EL (cell line): ENCODE data around the gene MORN5.
"Not testable (repeated sequence)": the region's sequence is repeated elsewhere in the genome, so short reads cannot be mapped to it uniquely, and the experiment has no call there.

Experiments used
- DNase-seq: peaks from one replicate; pipeline ENCODE4 v3.0.0-alpha.2; 2016

The MORN5 gene

DNA sequence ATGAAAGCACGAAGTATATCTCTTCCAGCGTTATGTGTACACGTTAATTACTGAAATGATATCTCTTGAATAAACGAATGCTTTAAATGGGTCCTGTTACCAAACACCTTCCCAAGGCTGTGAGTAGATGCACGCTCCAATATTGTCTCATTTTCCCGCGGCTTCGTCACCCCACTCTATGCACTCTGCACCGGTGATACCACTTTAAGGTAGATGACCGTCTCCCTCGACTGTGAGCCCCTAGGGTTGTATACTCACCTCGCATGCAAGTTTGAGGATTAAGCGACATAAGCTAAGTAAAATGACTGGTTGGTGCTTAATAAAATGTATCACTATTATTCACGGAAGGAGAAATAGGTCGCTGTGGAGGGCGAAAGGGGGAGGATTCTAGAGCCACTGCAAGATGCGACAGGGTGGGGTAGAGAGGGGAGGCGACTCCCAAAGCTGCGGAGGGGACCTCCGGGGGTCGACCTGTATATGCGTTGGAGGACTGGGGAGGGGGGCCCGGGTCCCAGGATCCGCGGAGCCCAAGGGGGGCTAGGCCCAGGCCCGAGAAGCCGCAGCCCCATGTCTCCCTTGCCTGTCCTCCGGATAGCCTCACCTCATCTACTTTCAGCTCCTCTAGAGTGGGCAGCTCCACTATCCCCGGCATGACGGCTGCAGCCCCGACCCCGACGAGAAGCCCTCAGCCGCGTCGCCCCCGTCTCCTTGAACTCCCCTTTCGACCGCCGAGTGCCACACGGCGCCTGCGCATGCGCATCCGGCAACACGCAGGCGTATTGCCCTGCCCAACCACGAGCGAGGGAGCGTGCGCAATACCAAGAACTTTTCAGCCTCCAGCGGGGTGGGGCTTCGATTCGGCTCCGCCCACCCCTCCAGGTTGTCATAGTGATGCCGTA is at the start of gene MORN5, which contains the start of gene NDUFA8:
Gene MORN5 (plus strand): TSS at position 883 of the 899 bp plus-strand sequence. CDS start 65 bp downstream, outside the sequence.
Gene NDUFA8 (minus strand): TSS at position 754 of the 899 bp plus-strand sequence. CDS start 102 bp downstream, at position 652.
- DNase-seq: peak; percentile 94

DNA sequence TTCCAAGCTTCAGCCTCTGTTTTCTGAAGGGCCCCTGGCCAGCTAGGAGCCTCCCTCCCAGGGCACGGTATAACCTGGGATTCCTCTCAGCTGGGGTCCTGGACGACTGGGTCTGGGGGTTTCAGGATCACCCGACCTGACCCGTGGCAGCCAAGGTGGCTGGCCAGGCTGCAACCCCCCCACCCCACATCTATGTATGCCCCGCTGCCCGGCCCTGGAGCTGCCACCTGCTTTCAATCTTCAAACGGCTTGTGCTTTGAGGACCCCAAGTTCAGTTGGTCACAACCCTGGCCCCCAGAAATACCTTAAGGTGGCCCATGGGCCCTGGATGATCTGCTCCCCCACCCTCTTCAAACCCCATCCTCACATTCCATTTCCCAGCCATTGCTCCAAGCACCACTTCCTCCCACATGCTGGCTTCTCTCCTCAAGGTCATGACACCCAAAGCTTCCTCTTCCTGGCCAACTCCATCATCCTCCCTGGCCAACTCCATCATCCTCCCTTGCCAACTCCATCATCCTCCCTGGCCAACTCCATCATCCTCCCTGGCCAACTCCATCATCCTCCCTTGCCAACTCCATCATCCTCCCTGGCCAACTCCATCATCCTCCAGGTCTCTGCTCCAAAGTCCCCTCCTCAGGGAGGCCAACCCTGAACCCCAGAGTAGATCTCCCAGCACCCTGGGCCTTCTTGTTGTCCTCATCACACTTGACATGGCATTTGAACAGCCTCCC is 49.4 kb upstream of the MORN5 start:
- DNase-seq: no peak

DNA sequence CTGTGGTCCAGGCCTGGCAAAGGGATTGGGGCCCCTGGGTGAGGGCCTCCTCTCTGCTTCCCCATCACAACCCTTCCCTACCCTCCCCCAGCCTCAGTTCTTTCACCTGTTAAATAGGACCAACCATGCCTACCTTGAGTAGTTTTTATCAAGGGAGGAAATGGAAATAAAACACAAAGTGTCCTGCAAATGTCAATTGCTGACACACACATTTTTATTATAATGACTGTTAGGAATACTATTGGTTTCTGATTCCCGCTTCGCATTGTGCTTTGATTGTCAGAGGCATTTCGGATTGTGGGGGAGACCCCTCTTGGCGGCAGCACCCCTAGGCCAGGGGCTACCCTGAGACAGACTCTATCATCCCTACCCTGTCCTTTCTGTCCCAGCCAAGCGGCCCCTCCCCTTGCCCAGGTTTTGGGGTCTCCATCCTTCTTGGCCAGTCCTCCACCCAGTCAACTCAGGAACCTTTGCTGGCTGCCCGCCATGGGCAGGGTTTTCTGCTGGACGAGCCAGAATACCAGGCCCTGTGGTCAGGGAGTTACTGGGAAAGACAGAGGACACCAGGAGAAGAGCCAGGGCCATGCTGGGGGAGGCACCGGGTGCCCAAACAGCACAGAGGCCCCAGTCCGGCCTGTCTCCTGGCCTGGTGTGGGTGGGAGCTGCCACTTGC is 48.2 kb upstream of the MORN5 start:
- DNase-seq: no peak

DNA sequence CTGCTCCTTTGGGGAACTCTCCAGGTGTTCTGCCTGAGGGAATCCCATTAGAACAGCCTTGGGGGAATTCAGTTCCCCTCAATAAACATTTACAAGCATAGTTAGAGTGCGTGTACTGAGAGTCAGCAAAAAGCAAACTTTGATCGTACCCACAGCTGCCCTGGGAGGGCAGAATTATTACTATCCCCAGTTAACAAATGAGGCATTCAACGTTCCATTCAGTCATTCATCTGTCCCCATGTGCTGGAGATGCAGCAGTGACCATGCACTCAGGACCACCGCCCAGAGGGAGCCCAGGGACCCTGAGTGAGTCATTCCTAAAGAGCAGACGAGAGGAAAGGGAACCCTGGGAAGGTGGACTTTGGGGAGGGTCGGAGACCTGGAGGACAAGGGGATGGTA is 47.5 kb upstream of the MORN5 start:
- DNase-seq: no peak

DNA sequence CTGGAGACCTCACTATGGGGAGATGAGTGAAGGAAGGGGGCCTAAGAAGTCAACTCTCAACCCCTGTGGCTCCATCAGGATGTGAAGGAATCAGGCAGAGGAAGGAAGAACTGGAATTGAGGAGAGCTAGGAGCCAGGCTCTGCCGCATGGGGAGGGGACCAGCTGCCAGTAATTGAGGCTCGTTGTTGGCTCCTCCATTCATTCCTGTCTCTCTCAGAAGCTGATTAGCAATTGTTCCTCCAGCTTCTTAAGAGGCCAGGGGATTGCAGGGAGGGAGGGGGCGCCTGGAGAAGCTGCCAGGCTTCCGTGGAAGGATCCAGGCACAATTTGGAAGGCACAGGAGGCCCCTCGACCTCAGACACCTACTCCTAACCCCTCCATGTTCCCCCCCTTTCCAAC is 46.1 kb upstream of the MORN5 start:
- no peak for DNase-seq

DNA sequence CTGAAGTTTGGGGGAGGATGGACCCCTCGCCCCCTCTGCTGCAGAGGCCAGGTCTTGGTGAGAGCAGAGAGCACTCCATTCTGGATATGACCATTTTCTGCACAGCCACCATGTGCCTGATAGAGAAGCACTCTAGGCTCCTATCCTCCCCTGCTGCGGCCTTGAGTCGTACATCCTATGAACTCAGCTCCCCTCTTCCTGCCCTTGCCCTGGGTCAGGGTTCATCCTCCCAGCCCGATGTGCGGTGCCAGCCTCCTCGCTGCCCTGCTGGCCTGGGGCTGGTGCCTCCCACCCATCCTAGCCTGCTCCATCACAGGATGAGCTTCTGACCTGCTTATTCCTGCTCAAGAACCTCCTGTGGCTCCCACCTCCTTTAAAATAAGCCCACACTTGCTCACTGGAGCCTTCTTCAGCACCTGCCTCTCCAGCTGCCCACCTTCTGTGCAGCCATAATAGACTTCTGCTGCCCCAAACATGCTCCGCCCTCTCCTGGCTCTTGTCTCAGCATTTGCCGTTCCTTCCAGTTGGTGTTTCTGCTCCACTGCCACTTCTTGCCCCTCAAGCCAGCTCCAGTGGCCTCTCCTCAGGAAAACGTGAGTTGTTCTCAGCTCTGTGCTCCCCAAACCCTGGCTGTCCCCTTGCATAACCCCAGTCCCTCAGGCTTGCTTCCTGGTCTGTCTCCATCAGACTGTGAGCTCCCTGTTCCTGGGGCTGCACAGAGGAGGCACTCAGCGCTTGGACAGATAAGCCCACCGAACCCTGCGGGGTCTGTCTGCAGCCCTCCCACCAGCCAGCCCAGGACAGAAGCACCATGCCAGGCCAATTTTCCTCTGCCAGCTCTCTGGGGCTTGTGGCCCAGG is 44.3 kb upstream of the MORN5 start:
- DNase-seq: no peak

DNA sequence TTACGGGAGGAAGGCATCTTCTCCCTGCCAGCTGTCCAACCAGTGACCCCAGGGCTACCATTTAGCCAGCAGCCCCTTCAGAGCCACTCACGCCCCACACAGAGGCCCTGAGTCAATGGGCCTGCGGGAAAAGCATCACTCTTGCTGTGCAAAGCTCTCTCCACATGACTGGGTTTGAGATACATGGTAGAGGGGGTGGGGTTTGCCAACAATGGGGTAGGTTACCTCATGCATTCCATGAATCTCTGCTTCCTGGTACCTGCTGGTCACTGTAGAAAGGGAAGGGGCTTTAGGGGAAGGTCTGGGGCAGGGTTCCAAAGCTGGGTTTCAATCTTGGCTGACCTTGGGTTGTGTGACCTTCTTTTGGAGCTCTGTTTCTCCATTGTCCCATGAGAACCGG is 43.7 kb upstream of the MORN5 start:
- no peak for DNase-seq

DNA sequence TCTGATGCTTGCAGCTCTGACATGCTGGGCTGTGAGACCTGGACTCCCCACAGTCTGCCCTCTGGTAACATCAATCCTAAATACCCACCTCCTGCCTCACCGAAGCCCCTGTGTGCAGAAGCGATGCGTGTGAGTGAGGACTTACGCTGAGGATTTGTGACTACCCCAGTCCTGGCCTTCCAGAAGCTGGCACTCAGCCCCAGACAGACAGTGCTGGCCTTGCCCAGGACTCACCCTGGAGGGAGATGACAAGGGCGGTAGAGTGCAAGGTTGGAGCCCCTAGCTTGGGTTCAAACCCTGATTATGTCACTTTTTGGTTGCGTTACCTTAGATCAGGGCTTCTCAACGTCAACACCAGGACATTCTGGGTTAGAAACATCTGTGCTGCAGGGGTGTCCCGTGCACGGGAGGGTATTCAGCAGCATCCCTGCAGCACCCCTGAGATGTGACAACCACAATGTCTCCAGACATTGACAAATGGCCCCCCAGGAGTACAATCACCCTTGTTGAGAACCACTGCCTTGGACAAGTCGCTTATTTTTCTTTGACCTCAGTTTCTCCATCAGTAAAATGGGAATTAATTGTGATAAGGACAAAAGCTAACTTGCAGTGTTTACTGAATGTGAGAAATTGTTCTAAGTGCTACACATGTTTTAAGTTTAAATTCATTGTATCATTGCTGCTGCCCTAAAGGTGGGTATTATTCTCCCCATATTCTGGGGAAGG is 43.1 kb upstream of the MORN5 start:
- no peak for DNase-seq

DNA sequence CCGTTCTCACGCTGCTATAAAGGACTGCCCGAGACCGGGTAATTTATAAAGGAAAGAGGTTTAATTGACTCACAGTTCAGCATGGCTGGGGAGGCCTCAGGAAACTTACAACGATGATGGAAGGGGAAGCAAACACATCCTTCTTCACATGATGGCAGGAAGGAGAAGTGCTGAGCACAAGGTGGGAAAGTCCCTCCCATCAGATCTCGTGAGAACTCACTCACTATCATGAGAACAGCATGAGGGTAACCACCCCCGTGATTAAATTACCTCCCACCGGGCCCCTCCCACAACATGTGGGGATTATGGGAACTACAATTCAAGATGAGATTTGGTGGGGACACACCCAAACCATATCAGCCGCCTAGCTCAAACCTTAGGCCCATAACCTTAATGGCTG is 42.5 kb upstream of the MORN5 start:
- DNase-seq: not testable (repeated sequence)

DNA sequence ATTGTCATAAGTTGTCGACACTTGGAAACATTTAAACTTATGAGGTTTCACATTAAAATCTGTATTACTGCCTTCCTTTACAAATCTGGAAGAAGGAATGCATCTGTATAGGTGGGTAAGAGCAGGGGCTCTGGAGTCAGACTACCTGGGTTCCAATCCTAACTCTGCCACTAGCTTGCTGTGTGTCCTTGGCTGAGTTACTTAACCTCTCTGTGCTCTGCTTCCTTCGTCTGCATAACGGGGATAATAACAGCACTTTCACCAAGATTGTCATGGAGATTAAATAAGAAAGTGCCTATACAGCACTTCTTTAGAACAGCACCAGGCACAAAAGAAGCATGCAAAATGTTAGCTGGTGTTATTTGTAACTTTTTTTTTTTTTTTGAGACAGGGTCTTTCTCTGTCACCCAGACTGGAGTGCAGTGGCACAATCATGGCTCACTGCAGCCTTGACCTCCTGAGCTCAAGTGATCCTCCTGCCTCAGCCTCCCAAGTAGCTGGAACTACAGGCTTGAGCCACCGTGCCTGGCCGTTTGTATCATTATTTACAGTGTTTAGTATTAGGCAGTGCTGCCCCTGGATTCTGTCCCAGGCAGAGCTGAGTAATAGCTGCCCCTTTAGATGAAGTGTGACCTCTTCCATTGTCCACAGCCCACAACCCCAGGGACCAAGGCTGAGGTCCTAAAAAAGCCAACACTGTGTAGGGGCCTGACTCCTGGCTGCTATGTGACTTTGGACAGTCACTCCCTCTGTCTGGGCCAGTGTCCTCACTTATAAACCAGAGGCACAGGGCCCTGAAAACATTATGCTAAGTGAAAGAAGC is 41.2 kb upstream of the MORN5 start:
- no peak for DNase-seq

DNA sequence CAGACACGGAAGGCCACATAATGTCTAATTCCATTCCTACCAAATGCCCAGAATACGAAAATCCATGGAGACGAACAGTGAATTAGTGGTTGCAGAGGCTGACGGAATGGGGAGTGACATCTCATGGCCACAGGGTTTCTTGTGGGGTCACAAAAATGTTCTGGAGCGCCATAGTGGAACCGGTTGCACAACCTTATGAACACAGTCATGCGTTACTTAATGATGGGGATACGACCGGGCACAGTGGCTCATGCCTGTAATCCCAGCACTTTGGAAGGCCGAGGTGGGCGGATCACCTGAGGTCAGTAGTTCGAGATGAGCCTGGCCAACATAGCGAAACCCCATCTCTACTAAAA is 40.6 kb upstream of the MORN5 start:
- DNase-seq: no peak

DNA sequence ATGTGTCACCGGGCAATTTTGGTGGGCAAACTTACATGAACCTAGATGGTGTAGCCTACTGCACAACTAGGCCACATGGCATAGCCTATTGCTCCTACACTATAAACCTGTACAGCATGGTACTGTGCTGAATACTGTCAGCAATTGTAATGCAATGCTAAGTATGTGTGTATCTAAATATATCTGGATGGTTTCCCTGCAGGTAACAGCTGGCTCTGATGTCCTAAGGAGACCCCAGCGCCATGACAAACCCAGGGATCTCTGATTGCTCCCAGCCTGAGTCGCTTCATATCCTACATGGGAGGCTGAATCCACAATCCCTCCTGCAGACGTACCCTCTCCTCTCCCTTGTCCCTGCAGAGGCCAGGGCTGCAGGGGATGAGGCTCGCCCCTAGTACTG is 40.0 kb upstream of the MORN5 start:
- no peak for DNase-seq

DNA sequence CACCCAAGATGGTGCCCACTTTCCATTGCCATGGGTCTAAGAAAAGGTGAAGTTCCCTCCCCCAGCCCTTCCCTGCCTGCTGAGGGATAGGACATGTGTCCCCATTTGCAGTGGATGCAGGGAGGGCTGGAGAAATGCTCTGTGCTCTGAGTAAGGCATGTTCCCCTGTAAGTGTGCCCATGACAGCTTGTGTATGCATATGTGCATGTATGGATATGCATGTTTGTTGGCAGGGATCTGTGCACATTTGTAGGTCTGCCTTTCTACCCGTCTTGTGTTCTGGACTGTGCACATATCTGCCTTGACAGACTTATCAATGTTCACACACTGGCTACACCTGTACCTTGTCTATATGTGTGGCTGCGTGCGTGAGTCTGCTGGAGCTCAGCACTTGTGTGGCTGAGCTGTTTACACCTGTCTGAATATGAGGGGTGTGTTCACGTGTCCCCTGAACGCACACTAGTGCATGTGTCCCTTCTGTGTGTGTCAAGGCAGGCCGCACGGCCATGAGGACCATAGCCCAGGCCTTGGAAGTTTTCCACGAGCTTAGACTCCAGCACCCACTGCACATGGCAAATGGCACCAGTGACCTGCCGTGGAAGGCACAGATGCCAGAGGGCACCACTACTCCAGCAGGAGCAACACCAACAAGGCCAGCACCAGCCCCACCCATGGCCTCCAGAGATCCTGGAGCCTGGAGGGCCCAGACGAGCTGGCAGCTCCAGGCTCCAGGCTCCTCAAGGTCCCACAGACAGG is 39.2 kb upstream of the MORN5 start:
- no peak for DNase-seq

DNA sequence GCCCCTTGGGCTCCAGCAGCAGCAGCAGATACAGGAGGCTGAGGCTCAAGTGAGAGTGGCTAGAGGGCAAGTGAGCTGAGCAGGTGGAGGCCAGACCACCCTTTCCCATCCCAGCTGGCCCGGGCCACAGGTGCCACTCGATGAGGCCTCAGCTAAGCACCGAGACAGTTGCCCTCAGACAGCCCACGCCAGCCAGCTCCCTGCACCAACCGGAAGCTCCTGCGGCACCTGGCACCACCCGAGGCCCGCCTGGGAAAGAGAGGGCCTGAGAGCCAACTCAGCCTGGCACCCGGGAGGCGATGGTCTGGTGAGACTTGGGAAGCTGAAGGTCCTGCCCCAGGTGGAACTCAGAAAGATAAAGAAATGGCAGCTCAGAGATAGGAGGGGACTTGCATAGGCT is 38.3 kb upstream of the MORN5 start:
- no peak for DNase-seq

DNA sequence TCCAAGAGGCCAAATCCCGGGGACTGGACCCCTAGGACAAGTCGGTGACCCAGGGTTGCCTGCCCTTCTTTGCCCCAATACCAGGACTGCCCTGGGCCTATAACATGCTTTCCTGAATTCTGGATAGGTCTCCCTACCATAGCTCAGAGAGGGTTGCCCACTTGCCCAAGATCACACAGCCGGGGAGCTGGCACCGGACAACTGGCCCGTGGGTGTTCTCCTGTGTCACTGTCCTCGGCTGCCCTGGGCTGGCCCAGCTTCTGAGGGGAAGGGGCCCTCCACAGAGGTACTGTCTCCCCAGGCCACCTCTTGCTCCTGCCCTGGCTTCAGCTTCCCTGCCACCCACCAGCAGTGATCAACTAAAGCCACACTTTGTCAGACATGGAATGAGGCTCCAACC is 37.8 kb upstream of the MORN5 start:
- no peak for DNase-seq

DNA sequence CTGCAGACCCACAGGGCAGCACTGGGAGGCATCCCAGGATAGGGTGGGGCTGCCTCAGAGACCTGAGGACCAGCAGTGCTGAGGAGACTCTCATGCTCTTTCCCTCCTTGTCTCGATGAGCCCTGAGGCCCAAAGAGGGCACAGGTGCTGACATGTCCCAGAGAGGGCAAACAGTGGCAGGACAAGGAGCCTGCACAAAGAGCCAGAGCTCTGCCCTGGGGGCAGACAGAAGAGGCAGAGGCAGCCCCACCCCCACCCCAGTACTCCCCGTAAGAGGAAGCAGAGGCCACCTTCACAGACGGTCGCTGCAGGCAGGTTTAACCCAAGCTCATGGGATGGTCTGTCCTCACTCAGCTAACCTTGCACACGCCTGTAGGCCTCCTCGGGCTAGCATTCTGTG is 37.2 kb upstream of the MORN5 start:
- DNase-seq: no peak

DNA sequence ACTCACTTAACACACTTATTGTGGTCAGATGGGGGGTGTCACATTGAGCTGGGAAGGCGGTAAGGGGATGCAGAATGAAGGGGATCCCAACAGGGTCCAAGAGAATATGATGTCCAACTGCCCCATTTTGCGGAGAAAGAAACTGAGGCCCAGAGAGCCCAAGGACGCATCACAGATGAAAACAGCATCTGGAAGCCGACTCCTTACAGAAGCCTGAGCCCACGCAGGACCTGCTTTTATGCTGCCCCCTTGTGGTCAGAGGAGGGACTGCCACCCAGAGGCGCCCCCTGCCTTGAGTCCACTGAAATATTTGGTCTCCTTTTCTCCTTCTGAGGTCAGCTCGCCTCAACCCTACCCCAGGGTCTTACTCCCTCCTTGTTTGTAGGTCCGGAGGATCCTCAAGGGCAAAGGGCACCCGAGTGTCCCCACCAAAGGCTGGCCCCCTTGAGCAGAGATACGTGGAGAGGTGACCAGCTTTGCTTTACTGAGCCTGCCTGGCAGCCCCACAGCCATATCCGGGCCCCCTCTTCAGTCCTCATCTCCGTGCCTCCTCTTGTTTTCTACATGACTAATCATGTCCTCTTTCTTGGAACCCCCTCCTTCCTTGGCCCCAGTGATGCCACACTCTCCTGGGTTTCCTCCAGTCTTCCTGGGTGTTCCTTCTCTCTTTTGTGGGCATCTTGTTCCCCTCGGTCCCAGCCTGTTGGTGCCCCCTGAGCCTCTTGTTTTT is 36.6 kb upstream of the MORN5 start:
- DNase-seq: peak; percentile 67

DNA sequence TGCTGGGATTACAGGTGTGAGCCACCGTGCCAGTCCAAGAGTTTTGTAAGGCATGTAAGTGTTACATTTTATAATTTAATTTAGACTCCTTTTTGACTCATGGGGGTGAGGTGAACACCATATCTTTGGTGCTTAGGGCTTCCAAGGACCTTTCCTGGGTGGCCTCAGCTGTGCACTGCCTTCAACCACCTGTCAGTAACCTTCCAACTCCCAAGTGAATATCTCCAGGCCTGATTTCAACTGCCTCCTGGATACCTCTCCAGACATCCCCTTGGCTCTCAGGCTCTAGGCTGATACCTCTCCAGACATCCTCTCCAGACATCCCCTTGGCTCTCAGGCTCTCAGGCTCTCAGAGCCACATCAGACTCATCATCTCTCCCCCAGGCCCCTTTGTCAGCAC is 35.7 kb upstream of the MORN5 start:
- DNase-seq: no peak

DNA sequence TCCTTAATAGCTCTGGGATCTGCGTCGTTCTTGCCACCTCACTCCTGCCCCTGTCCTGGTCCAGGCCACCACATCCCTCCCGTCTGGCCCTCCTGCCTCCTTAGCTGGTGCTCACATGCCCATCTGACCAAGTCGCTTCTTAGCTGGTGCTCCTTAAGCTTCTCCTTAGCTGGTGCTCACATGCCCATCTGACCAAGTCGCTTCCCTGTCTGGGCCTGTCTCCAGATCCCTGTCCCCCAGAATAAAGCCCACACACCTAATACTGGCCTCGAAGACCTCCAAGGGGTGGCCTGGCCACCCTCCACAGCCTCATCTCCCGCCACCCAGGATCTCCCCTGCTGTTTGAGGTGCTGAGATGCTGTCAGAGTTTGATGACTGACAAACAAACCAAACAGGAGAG is 35.2 kb upstream of the MORN5 start:
- no peak for DNase-seq

DNA sequence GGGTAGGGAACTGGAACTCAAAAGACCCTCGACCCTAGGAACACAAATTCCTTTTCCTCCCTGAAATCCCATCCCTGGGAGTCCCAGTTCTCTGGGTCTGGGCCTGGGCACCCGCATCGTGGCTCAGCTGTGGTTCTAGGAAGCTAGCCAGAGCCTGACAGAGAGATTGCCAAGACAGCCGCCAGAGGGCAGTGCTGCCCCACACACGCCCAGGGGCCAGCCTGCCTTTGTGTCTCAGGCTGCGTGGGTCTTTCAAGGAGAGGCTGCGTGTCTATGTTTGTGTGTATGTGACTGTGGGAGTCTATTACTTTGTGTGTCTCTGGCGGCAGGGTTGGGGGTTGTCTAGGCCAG is 34.6 kb upstream of the MORN5 start:
- peak; percentile 79 for DNase-seq
